ENCODE data around the gene KCTD16.

GRCh38 chr5:144487761-144488160 lies 317.1 kb downstream of the KCTD16 start:
- TF ChIP-seq POLR2A (IDR thresholded peaks at IDR 0.05) (no peak), CTCF (IDR thresholded peaks at IDR 0.05 in 8 of 11, conservative IDR thresholded peaks at IDR 0.05 in 3 of 11) (no peak)
